HepG2 (cell line): ENCODE results near the gene TCF12. TPM values are rescaled to one million over a fixed set of nuclear protein-coding genes. Genes with fewer than 3 reads are reported as not detected.
A peak's percentile ranks its signal among the peaks of the same experiment; 100 is the strongest.

Source experiments
- ATAC-seq: fragments of 200-7000 bp; cut with Tn5 transposase; 3 replicates; pipeline ENCODE4 v1.9.1; 2020; ENCODE audit warnings: mild to moderate bottlenecking, moderate library complexity
- BruUV-seq: library from RNA; stranded (reverse); fragments of 400-500 nt; replicated peaks from 2 replicates; lab custom pipeline; 2021; lab: Mats Ljungman, UMichigan
- CTCF ChIA-PET: fragments of 300-600 bp; formaldehyde crosslinking; extraction: SDS; loops from one replicate; lab custom pipeline; 2021; ENCODE audit warnings: low total read pairs, inconsistent platforms, low intra/inter-chr PET ratio; lab: Yijun Ruan, JAX
- POLR2A ChIA-PET: fragments of 350-600 bp; sonication (Branson Sonifier 250); formaldehyde crosslinking; loops from one replicate; lab custom pipeline; 2020; ENCODE audit warnings: antibody characterized with exemption, inconsistent platforms; lab: Yijun Ruan, JAX
- DNase-seq: peaks from one replicate; pipeline ENCODE4 v3.0.0-alpha.2; 2015; ENCODE audit warnings: low spot score
- FAIRE-seq: peaks from 3 replicates; lab custom pipeline; 2011; peaks lifted over from hg19 to GRCh38; lab: Jason Lieb, UNC
- H2AFZ ChIP-seq: one replicate; pipeline ENCODE4 v1.6.1; 2011; ENCODE audit warnings: low read length, inconsistent platforms
- H3K27ac ChIP-seq: fragments of 300-600 bp; 3 replicates; pipeline ENCODE4 v1.8.0; 2011; ENCODE audit warnings: mixed run types, mild to moderate bottlenecking, mixed read lengths, low read length, inconsistent platforms; ENCODE audit not compliant: insufficient read depth; ENCODE audit errors: extremely low read length
- H3K27me3 ChIP-seq, 2 experiments: fragments of 200-600 bp in 1 of 2; 2 replicates in 1 of 2; 3 replicates in 1 of 2; pipeline versions ENCODE4 v1.6.0 to v1.8.0; 2011; ENCODE audit warnings: low read length in 2 of 2, mild to moderate bottlenecking in 2 of 2, moderate library complexity in 2 of 2, inconsistent platforms in 1 of 2; ENCODE audit not compliant: insufficient read depth in 2 of 2, control insufficient read depth in 1 of 2
- H3K36me3 ChIP-seq, 2 experiments: fragments of 200-600 bp in 1 of 2; replicated peaks in 1 of 2; 2 replicates in 1 of 2; 3 replicates in 1 of 2; pipeline versions ENCODE4 v1.5.1 to v1.8.0; 2011; ENCODE audit warnings: low read length in 2 of 2, inconsistent platforms in 1 of 2; ENCODE audit not compliant: insufficient read depth in 2 of 2, control insufficient read depth in 1 of 2
- H3K4me1 ChIP-seq: 2 replicates; pipeline ENCODE4 v1.5.1; 2012; ENCODE audit warnings: low read length, inconsistent platforms; ENCODE audit not compliant: insufficient read depth
- H3K4me2 ChIP-seq: 2 replicates; pipeline ENCODE4 v1.6.0; 2011; ENCODE audit warnings: low read depth, low read length, inconsistent platforms
- H3K4me3 ChIP-seq, 3 experiments: fragments of 200-600 bp in 1 of 3; sonication (generic), shearing (Covaris generic) in 1 of 3; replicated peaks in 1 of 3; 2 replicates each; pipeline ENCODE4 v1.5.1; 2011 to 2016; ENCODE audit warnings: low read length in 3 of 3, inconsistent platforms in 2 of 3, low read depth in 2 of 3, mild to moderate bottlenecking in 2 of 3, control low read depth in 1 of 3, mixed read lengths in 1 of 3; ENCODE audit not compliant: insufficient read depth in 1 of 3
- H3K79me2 ChIP-seq: one replicate; pipeline ENCODE4 v1.6.1; 2011; ENCODE audit warnings: low read length, inconsistent platforms; ENCODE audit not compliant: insufficient read depth
- H3K9ac ChIP-seq: 2 replicates; pipeline ENCODE4 v1.6.0; 2011; ENCODE audit warnings: mild to moderate bottlenecking, low read depth, low read length, inconsistent platforms; ENCODE audit not compliant: insufficient read depth
- H3K9me3 ChIP-seq: 2 replicates; pipeline ENCODE4 v1.5.1; 2012; ENCODE audit warnings: mild to moderate bottlenecking, low read length
- H4K20me1 ChIP-seq: 2 replicates; pipeline ENCODE4 v1.6.0; 2011; ENCODE audit warnings: inconsistent platforms, mild to moderate bottlenecking, low read length, moderate library complexity; ENCODE audit not compliant: insufficient read depth
- MAFF ChIP-seq: IDR thresholded peaks from 2 replicates; pipeline ENCODE4 v1.6.1; 2011; ENCODE audit warnings: low read depth, low read length, improper control_type of control experiment
- MAFK ChIP-seq, 2 experiments: IDR thresholded peaks in 1 of 2; conservative IDR thresholded peaks in 1 of 2; 2 replicates each; pipeline ENCODE4 v1.6.1; 2011; ENCODE audit warnings: improper control_type of control experiment in 2 of 2, low read length in 2 of 2
- MTERF4 ChIP-seq: sonication (generic); formaldehyde crosslinking; IDR thresholded peaks from 2 replicates; pipeline ENCODE4 v1.8.0; 2023; ENCODE audit warnings: mild to moderate bottlenecking, missing genetic modification reagents
- RARG ChIP-seq: sonication (generic); formaldehyde crosslinking; IDR thresholded peaks from 2 replicates; pipeline ENCODE4 v1.4.0; 2020; ENCODE audit warnings: low read depth, mild to moderate bottlenecking, missing genetic modification reagents
- RBM22 ChIP-seq: fragments of 200-400 bp; formaldehyde crosslinking; optimal IDR thresholded peaks from 2 replicates; pipeline ENCODE3; 2017; ENCODE audit warnings: mild to moderate bottlenecking, low read length, moderate library complexity
- SMAD9 ChIP-seq: sonication (generic); formaldehyde crosslinking; IDR thresholded peaks from 2 replicates; pipeline ENCODE4 v1.5.1; 2020; ENCODE audit warnings: mild to moderate bottlenecking, missing genetic modification reagents
- SPEN ChIP-seq: sonication (generic); formaldehyde crosslinking; IDR thresholded peaks from 2 replicates; pipeline ENCODE4 v1.5.1; 2020; ENCODE audit warnings: low read depth, mild to moderate bottlenecking, missing genetic modification reagents
- SYNCRIP ChIP-seq: fragments of 200-400 bp; formaldehyde crosslinking; IDR thresholded peaks from 2 replicates; pipeline ENCODE4 v1.6.1; 2018; ENCODE audit warnings: mild to moderate bottlenecking, low read depth, low read length; ENCODE audit not compliant: insufficient read depth
- ZBTB46 ChIP-seq: sonication (generic); formaldehyde crosslinking; IDR thresholded peaks from 2 replicates; pipeline ENCODE4 v1.4.0; 2020; ENCODE audit warnings: mild to moderate bottlenecking, missing genetic modification reagents, borderline replicate concordance
- ZNF121 ChIP-seq: sonication (generic); formaldehyde crosslinking; IDR thresholded peaks from 2 replicates; pipeline ENCODE4 v1.5.0; 2020; ENCODE audit warnings: mild to moderate bottlenecking, missing genetic modification reagents
- ZNF17 ChIP-seq: sonication (generic); formaldehyde crosslinking; IDR thresholded peaks from 2 replicates; pipeline ENCODE4 v1.5.0; 2020; ENCODE audit warnings: mild to moderate bottlenecking, missing genetic modification reagents
- ZNF570 ChIP-seq: sonication (generic); formaldehyde crosslinking; IDR thresholded peaks from 2 replicates; pipeline ENCODE4 v1.4.0; 2020; ENCODE audit warnings: mild to moderate bottlenecking, missing genetic modification reagents, borderline replicate concordance
- WGBS: methylation state at CpG from one replicate; pipeline ENCODE4 v1.1.6; 2017; ENCODE audit warnings: low lambda C conversion rate; 5-methylcytosine and 5-hydroxymethylcytosine counted together
- in situ Hi-C: cut with HindIII; loops from 2 replicates; pipeline ENCODE4 v1.10.0; 2017; ENCODE audit warnings: low pct_unique_long_range_greater_than_20kb; ENCODE audit not compliant: extremely low pct_ligation_motif_present
- intact Hi-C: fragments of 100-400 bp; cut with micrococcal nuclease; formaldehyde crosslinking; loops from one replicate; pipeline ENCODE4 v1.10.0; 2022; ENCODE audit not compliant: unreplicated experiment
- polyA plus RNA-seq, 8 experiments: library from polyadenylated mRNA; depleted of rRNA in 3 of 8; stranded (reverse) in 7 of 8; unstranded in 1 of 8; fragments of >200 nt; fragmentation: Illumina TruSeq in 4 of 8; extraction: Trizol in 4 of 8; gene quantifications; 2 replicates each; pipeline versions ENCODE4 v1.2.1 to v1.2.3, GENCODE V29; 2011 to 2016; ENCODE audit warnings: low read depth in 4 of 8, missing spikeins in 1 of 8, mixed read lengths in 1 of 8; ENCODE audit not compliant: insufficient read depth in 1 of 8
- total RNA-seq, 5 experiments: library from RNA; depleted of rRNA; stranded (reverse); fragments of >200 nt; fragmentation: Illumina TruSeq; extraction: Trizol; gene quantifications; 2 replicates each; pipeline ENCODE4 v1.2.3, GENCODE V29; 2016; ENCODE audit warnings: low read depth in 1 of 5

Gene TCF12
- total and polyA plus RNA-seq, 2 of the 13 experiments (the other 11 are each of a cell fraction or from before 2014, with no cell fraction given): 48.6 to 51.1 TPM

DNA sequence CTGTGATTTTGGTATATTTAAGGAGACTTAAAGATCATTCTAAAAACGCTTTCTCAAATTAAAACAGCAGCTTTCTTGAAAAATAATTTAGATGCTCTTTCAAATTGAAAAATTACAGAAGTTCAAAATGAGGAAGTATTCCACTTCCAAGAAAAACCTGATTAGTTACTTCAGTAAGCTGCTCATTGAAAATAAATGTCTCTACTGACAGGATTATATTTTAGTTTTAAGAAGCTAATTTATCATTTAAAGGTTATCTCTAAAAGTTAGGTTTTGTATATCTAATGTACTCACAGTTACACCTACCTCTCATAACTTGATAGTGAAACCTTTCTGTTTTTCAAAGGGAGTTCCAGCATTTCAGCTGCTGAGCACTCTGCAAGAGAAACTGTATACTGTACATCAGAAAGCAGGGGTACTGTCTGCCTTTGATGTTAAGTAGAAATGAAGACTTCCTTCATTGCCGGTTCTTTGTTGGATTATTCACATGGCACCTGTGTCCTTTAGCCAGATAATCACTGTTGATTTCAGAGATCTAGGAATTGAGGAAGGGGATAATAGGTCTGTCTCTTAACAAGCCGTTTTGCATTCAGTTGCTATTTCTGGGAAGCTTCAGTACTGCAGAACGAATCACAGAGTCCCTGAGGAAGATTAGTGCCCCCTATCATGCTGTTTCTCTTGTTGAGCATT is 161.6 kb downstream of the TCF12 start:
- Histone ChIP-seq H3K9ac (no peak overlapping the region), H3K27me3 (no peaks in the 10 kb centered on the region), H3K27ac (no peak overlapping the region), H3K4me3 (no peak overlapping the region), H2AFZ (no peak overlapping the region), H3K4me2 (no peak overlapping the region), H4K20me1 (peaks cover 4% of the 10 kb centered on the region), H3K36me3 (no peaks in the 10 kb centered on the region), H3K79me2 (peaks cover 10% of the 10 kb centered on the region), H3K9me3 (no peaks in the 10 kb centered on the region), H3K4me1 (no peaks in the 10 kb centered on the region)
- POLR2A ChIA-PET: no interaction called here
- DNase-seq (no peak), ATAC-seq (no peak), FAIRE-seq (no peak)
- intact Hi-C loops (no loop called here), in situ Hi-C loops (no loop called here)
- 97% methylated on average over 4 of the region's 4 CpGs for WGBS
- BruUV-seq: no TSS peak
- CTCF ChIA-PET: no interaction called here
- peak; percentile 51 for TF ChIP-seq RBM22
- no peak for TF ChIP-seq ZNF570 (CRISPR knock-in tag)

DNA sequence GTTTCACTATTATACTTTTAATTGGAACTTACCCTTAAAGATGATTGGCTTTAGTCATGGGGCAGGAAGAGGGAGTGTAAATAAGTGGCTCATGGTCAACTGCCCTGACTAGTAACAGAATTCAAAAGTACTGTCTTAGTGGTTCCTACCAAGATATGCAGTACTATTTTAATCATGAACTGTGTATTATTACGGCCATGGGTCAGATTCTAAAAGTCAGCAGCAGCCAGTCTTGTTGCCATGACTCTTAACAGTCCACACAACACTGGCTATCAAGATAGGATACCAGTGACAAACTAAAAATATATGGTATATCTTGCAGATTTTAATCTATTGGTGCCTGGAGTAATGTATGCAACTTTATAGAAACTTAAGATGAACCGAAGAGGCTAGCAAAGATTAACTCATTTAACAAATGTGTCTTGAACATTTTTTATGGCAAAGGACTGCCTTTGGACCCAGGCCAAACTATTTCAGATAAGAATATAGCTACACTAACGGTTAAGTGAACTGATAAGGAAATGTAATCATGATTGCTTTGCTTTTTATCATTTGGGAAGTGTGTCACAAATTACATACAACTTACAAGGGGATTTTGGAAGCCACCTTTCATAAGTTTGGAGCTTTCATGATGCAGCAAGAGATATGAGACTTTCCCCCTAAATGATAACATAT is 163.7 kb downstream of the TCF12 start:
- intact Hi-C loops: no loop called here
- Histone ChIP-seq H3K36me3 (no peaks in the 10 kb centered on the region), H3K27ac (no peak overlapping the region), H4K20me1 (peaks cover 4% of the 10 kb centered on the region; the same call in 1 of the 2 replicates), H3K27me3 (no peaks in the 10 kb centered on the region), H3K4me3 (no peak overlapping the region), H3K9me3 (no peaks in the 10 kb centered on the region), H3K4me2 (no peak overlapping the region), H3K79me2 (peaks cover 13% of the 10 kb centered on the region), H3K9ac (no peak overlapping the region)
- 95% methylated on average over 3 of the region's 3 CpGs for WGBS
- CTCF ChIA-PET: no interaction called here
- TF ChIP-seq SYNCRIP (no peak), ZNF121 (no peak), MAFF (no peak), MTERF4 (CRISPR knock-in tag) (no peak), SPEN (no peak), ZBTB46 (no peak), RARG (CRISPR knock-in tag) (no peak), SMAD9 (no peak), MAFK (conservative IDR thresholded peaks at IDR 0.05 in 1 of 2, IDR thresholded peaks at IDR 0.05 in 1 of 2; ENCODE audit: low read length in 2 of 2) (no peak), ZNF17 (CRISPR knock-in tag) (no peak)
- TF ChIP-seq, all 625 proteins: peak for 0
- DNase-seq (no peak), ATAC-seq (no peak), FAIRE-seq (no peak)
- H3K4me1 ChIP-seq: no peaks in the 10 kb centered on the region
- in situ Hi-C loops: no loop called here
- no peak overlapping the region for H2AFZ ChIP-seq
- BruUV-seq: no TSS peak
- POLR2A ChIA-PET: interaction anchor here (0.7 kb wide), 1 partner anchor 10 kb away, joined by 3 read pairs; no protein-coding TSS in a partner anchor
